Activated CD4-positive, alpha-beta T cell treated with anti-CD3 and anti-CD28 coated beads, Interleukin-2, Interleukin-6, amounts not matched to agents 100 ng/mL and 50 ng/mL, durations not matched to agents 16 hours and 8 hours (primary cell): ENCODE data around the gene ICAM2.
"Not testable (repeated sequence)": the region's sequence is repeated elsewhere in the genome, so short reads cannot be mapped to it uniquely, and the experiment has no call there.

Experiments used
- DNase-seq: peaks from one replicate; pipeline ENCODE4 v3.0.0-alpha.2; 2020

The ICAM2 gene

DNA sequence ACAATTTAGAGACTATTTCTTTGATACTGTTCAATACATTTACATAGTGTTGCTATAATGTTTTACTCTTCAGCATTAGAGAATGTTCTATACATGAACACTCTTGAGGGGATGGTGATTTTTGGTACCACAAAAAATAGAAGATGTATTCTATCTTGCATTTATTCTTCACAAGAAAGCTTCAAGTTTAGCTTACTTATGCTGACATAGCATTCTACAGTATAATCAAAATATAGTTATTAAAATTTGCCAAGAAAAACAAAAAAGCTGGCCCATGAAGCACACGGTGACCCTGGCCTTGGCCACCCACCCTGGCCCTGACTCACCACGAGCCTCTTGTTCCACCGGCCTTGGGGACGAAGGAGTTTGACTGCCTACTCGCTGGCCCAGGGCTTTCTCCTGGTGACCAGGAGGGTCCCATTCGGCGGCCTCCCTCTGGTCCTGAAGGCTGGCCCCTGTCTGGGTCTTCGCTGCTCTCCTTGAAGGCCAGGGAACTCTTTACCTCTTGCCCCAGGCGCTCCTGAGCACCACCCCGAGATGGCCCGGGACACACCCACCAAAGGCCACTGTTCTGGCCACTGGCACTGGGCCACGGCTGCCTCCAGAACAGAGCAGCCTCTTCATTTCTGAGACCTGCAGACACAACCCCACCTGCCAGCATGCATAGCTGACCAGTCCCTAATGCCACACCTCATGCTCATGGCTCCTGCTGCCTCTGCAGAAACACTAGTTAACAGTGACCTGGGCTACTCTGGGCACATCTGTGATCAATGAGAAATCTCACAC is 22.5 kb upstream of the ICAM2 start:
- no peak for DNase-seq

DNA sequence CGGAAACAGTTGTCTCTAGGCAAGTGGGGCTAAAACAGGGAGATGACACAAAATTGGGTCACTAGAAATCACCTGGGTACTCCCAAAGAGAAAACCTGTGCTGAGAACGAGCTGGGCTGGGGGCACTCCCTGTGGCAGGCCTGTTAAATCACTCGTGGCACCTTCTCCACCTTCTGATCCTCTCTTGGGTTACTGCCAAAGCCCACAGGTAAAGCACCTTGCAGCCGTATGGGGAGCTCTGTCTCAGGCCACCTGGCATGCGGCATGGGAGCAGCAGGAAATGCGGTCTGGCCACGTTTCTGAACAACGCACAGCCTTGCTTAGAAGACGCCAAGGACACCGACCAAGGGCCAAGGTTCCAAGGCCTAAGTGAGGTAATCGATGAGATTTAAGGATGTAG is 21.5 kb upstream of the ICAM2 start:
- DNase-seq, result no peak

DNA sequence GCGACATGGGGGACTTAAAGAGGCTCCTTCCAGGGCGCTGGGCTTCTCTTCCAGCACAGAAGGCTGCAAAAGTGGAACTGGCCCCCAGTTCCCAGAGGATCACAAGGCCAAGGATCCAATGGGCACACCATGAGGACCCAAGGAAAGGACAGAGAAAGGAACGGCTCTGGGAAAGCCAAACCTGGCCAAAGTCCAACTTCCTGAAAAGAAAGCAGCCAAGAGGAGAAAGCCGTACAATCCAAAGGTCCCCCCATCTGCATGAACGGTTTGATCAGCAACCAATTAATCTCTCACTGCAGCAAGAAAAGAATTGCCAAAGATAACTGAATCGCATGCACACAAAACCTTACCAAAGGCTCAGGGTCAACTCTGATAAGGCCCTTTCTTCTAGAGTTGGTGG is 19.8 kb upstream of the ICAM2 start:
- no peak for DNase-seq

DNA sequence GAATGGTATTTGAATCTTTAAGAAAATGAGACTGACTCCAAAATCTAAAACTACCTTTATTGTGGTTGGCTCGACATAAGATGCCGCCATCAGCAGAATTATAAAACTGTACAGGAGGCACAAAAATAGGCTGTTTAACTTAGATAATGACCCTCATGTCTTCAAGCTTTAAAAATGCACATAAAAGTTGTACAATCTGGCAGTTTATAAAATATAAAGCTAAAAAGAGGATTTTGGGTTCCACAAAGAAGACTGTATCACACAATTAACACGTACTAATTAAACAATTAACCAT is 18.6 kb upstream of the ICAM2 start:
- no peak for DNase-seq

DNA sequence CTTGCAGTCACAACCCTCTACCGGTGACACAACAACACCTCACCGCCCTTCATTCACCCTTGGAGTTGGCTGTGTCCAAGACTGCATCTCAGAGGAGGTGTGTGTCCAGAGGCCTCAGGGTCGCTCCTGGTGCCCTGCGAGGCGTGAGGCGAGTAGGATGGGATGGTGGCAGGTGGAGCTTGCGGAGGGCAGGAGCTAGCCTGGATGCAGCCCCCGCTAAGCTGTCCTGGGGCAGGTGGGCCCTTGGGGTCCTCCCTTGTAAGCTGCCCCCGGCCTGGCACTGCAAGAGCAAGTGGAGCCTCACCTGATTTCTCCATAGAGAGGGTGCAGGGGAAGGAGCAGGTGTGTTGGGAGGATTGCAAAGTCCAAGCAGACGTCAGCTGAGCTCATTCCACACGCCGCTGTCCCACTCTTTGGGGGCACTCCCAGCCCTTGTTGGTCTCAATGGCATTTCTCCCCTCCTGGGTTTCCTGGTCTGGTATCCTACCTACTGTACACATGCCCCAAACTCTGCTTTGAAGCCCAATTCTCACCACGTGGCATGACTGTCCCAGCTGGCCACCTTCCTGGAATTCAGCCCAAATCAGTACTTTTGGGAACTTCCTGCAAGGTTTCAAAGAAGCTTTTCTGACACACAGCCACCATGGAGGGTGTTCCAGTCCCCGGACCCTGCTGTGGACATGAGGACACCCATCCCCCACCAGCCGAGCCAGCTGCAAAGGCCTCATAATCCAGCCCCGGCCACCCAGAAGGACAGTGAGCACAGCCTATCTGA is 18.1 kb upstream of the ICAM2 start:
- DNase-seq, result no peak

DNA sequence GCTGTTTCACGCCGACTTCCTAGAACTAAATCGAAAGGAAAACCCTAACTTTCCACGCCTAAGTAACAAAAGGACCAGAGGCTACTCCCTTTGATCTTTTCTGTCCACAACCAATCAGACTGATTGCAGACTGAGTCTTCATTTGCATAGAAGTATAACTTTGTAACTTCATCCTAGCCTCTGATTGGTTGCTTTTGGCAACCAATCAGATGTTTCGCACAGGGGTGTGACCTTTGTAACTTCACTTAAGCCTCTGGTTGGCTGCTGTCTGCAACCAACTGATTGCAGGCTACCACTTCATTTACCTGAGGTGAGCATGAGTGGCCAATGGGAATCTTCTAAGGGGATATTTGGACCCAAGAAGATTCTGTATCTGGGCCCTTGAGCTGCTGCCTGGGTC is 17.4 kb upstream of the ICAM2 start:
- DNase-seq, result no peak

DNA sequence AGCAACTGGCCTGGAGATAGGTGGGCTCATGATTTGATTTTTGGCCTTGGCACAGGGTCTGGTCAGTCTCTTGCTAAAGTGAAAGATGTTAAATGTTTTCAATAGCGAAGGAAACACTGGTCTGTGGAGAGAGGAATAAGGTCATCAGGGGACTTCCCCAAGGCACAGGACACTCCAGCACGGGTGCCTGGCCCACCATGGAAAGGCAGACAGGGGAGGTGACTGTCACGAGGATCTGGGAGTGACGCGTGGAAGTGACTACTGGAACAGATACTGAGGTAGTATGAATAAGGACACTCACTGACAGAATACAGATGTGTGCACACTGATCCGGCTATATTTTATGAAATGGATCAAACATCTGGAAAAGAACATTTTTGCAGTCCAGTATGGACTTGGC is 16.7 kb upstream of the ICAM2 start:
- no peak for DNase-seq

DNA sequence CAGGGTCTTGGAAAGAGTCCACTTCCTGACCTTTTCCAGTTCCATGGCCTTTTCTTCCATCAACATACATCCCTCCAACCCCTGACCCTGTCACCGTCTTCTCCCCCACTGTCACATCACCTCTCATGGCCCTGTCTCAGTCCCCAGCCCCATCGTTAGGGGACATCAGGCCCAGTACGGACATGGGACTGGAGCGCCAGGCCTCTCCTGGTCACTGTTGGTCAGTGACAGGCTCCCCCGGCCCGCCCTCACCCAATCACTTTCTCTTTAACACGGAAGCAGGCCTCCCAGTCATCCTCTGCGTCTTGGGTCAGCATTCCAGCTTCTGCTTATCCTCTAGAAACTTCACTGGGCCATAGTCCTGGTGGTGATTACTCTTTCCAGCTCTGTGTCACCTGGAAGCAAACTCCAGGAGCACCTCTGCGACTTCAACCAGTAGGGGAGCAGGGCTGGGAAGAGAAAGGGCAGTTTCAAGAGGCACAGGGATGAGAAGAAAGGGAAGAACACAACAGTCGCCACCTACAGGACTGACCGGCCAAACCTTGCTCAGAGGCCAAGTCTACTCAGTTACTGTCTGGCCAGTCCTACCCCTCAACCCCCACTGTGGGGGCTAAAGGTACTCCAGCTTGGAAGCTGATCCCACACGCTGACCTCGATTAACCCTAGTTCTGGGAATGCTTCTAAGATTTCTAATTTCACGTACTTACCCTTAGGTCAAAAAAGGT is 15.9 kb upstream of the ICAM2 start:
- no peak for DNase-seq

DNA sequence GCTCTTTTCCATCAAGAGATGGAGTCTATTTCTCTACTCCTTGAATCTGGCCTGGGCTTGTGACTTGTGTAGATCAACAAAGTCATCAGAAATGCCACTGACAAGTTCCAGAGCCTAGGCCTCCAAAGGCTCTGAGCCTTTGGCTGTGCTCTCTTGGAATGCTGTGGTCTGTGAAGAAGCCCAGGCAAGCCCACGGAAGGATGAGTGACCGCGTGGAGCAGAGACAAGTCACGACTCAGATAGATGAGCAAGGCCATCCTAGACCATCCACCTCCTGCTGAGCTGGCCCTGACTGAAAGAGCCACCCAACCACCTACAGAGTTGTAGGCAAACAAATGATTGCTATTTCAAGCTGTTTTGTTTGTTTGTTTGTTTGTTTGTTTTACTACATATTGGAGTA is 11.6 kb upstream of the ICAM2 start:
- DNase-seq, result no peak

DNA sequence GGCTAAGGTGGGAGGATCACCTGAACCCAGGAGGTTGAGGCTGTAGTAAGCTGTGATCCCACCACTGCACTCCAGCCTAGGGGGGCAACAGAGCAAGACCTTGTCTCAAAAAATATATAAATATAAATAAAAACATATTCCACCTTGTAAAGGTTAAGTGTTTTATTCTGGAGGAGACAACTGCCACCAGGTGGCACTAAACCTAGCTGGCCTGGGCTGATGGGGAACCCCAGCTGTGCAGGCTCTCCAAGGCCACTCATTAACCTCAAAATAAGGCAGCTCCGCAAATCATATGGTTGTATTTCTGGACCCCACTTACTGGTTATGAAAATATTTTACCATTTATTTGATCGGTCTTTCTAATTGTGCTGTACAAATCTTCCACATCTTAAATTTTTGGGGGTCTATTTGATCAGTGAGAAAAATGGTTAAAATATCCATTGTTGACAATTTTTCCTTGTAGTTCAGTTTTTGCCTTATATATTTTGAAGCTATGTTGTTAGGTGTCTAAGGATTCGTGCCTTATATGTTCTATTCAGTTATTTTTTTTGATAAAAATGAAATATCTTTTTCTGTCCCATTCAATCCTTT is 8.5 kb upstream of the ICAM2 start:
- DNase-seq, result peak; percentile 82

DNA sequence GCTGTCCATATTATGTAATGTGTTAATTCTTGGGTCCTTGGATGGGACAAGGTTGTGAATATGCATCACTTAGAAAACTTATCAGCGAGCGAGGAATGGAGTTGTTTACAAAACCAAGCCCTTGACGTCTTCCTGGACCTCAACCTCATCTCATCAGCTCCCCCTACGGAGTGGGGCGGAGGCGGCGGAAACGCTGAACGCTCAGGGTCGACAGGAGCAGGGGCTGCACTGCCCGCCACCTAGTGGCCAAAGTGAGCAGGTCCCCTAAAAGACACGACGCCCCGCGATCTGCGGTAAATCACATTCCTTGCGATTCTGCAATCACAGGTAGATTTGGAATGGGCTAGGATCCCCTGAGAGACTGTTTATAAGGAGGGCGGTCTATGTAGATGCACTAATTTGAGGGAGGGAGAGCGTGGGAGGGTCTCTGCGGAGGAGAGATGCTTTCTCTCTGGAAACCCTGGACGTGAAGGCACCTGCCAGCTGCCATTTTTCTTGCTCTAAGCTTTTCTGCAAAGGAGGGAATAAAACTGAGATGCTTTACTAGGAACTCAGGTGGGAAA is 5.4 kb upstream of the ICAM2 start:
- peak; percentile 94 for DNase-seq

DNA sequence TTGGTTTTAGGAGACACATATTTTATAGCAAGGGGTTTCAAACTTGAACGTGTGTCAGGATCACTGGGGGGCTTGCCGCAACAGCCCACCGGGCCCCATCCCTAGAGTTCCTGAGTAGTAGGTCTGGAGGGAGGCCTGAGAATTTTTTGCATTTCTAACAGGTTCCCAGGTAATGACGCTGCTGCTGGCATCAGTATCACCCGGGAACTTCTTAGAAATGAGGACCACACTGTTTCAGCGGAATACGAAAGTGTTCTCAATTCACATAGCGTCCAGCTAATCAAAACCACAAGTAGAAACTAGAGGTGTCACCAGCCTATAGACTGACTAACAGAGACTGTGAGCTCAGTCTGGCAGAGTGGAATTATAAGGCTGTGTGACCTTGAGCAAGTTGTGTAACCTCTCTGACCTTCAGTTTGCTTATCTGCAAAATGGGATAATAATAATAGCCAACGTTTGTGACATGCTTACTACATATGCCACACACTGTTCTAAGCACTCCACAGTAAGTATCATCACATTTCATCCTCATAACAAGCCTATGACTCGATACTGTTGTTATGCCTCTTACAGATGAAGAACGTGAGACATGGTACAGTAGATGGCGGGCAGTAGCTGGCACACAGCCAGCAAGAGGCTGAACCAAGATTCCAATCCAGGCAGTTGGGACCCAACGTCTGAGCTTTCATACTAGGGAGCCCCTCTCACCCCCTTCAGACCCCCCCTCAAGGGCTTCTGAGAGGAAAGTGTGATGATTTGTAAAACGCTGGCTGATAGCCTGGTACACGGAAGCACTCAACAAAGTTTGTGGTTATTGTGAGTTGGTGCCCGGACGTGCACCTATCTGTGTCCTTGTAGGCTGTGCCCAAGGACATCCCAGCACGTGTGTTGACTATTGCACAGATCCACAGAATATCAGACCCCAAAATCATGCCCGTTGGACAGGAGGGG is 4.6 kb upstream of the ICAM2 start:
- peak; percentile 84 for DNase-seq

DNA sequence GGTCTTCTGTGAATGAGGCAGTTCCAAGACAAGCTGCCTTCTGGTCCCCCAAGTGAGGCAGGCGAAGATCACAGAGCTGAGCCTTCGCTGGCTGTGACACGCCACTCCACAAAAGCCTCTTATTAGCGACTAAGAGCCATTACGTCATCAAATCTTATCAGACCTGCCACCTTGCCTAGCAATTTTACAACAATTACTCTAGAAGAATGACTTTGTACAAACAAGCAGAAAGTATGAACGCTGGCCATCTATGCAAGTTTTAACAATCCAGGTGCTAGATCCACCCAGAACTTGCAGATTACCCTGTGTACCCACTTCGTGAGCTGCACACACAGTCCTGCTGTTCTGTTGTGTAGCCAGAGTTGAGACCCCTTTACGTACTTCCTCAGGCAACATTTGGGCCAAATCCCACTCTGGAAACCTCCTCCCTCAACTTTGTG is 3.8 kb upstream of the ICAM2 start:
- no peak for DNase-seq

DNA sequence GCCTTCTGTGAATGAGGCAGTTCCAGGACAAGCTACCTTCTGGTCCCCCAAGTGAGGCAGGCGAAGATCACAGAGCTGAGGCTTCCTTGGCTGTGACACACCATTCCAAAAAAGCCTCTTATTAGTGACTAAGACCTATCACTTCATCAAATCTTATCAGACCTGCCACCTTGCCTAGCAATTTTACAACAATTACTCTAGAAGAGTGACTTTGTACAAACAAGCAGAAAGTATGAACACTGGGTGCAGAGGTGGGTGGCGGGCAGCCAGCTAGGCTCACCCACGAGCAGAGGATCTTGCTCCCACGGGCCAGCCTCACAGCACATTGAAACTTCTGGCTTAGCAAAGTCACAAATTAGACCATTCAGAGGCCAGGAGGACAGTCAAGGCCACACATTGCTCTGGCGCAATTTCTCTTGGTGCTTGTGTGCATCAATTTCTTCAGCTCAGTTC is 2.2 kb upstream of the ICAM2 start:
- DNase-seq, result no peak

DNA sequence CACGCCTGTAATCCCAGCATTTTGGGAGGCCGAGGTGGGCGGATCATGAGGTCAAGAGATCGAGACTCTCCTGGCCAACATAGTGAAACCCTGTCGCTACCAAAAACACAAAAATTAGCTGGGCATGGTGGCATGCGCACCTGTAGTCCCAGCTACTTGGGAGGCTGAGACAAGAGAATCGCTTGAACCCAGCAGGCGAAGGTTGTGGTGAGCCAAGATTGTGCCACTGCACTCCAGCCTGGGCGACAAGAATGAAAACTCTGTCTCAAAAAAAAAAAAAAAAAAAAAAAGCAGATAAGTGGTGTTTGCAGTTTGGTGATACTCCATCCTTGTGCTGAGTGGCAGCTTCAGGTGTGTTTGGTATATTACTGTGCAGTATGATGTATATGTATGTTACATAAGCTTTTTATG is 877 bp downstream of the ICAM2 start:
- not testable (repeated sequence) for DNase-seq

DNA sequence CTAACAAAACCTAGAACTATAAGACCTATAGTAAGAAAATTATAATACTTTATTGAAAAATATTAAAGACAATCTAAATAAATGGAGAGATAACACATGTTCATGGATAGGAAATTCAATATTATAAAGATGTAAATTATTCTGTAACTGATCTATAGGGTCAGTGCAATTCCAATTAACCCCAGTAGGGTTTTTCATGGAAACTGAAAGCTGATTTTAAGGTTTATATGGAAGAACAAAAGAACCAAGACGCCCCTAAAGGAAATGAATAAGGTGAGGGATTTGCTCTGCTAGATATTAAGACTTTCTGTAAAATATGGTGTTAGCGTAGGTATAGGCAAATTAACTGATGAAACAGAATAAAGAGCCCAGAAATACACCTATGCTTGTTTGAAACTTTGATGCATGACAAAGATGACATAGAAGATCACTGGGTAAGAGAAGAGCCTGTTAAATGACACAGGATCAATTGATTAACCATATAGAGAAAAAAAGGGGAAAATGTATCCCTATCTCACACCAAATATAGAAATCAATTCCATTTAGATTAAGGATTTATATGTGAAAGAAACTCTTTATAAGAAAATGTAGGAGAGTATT is 3.0 kb downstream of the ICAM2 start:
- DNase-seq, result no peak

DNA sequence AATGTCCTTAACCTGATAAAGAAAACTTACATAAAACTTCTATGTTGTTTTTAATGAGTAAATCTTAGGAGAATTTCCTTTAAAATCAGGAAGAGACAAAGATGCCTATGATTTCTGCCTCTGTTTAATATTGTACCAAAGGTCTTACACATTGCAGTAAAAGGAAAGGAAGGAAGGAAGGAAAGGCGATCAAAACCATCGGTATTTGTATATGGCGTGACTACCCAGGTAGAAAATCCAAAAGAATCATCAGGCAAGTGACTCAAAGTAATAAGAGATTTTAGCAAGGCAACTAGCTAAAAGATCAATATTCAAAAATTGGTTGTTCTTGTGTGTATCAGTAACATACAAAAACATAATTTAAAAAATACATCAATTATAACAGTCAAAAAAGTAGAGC is 3.5 kb downstream of the ICAM2 start:
- DNase-seq, result no peak

DNA sequence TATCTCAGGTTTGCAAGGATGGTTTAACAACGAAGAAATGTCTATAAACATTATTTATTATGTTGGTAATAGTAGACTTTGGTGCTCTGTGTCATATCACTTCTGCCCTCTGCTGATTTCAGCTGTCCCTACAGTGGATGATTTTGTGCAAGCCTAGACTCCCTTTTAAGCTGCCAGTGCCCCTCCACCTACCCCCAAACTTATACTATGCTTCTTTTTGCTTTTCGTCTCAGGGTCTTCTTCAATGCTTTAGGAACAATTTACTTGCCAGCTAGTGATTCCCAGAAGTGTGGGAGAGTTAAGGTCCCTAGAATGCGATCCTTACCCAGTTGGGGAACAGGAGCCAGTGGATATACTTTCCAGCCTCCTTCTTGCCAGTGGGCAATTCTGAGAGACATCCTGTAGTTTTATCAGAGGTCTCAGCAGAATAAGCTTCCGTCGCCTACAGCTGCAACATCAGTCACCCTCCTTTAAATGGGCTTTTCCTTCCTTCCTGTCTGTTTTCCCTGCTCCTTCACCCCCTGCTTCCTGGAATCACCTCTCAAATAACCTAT is 4.1 kb downstream of the ICAM2 start:
- no peak for DNase-seq

DNA sequence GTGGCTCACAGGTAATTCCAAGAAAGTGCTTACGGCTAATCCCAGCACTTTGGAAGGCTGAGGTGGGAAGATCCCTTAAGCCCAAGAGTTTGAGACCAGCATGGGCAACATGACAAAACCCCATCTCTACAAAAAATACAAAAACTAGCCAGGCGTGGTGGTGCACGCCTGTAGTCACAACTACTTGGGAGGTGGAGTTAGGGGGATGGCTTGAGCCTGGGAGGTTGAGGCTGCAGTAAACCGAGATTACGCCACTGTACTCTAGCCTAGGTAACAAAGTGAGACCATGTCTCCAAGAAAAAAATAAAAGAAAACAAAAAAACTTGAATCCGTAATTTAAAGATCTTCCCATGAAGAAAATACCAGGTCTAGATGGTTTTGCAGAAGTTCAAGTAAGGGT is 5.0 kb downstream of the ICAM2 start:
- DNase-seq, result no peak

DNA sequence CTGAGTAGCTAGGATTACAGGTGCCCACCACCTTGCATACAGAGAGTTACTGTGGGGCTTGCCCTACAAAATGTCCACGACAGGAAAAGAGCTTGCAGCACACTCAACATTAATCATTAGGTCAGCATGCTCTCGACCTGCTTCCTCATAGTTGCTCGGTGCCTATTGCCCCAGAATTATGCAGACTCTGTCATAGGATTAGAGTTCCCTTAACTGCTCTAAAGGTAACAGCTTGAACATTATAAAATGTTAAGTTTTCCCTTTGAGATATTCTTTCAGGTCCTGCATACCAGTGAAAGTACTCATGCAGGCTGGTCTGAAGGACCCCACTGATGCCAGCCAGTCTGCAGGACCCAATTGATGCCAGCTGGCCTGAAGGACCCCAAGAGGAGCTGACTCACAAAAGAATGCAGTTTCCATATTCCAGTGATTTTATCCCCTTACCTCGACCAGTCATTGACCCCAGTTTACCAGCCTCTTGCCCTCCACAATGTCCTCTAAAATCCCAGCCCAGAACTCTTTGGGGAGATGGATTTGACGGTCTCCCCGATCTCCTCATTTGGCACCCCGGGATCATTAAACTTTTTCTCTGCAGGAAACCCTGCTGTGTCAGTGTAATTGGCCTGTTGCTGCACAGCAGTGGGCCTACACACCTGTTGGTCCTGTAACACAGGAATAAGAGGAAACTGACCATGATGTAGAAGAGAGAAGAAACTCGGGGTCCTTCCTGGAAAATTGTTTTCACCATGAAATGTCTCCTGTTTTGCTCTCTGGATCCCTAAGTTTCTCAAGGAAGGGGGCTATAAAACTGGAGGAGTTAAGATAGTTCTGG is 10.6 kb downstream of the ICAM2 start:
- no peak for DNase-seq
